ENCODE measurements around the gene PHOX2A.
"Not testable (repeated sequence)": the region's sequence is repeated elsewhere in the genome, so short reads cannot be mapped to it uniquely, and the experiment has no call there.

Gene PHOX2A

GRCh38 chr11:72244060-72244360, at the start of gene PHOX2A:
Gene PHOX2A (minus strand): TSS chr11:72244176. CDS start chr11:72244004, 172 bp downstream.
- no peak for DNase-seq (ENCODE audit: low spot score)

GRCh38 chr11:72293391-72293790, 49.4 kb upstream of the PHOX2A start:
- no peak for DNase-seq (ENCODE audit: low spot score)

GRCh38 chr11:72292106-72292785, 48.3 kb upstream of the PHOX2A start:
- no peak for DNase-seq (ENCODE audit: low spot score)

GRCh38 chr11:72290741-72291140, 46.8 kb upstream of the PHOX2A start:
- DNase-seq (ENCODE audit: low spot score), result not testable (repeated sequence)

- DNase-seq (ENCODE audit: low spot score), result no peak
Measured at GRCh38 chr11:72287293-72287692, 43.3 kb upstream of the PHOX2A start.

- no peak for DNase-seq (ENCODE audit: low spot score)
Measured at GRCh38 chr11:72283947-72284346, 40.0 kb upstream of the PHOX2A start.

- DNase-seq (ENCODE audit: low spot score), result no peak
Measured at GRCh38 chr11:72280726-72281315, 36.8 kb upstream of the PHOX2A start.

- DNase-seq (ENCODE audit: low spot score), result no peak
Measured at GRCh38 chr11:72280037-72280436, 36.1 kb upstream of the PHOX2A start.

- no peak for DNase-seq (ENCODE audit: low spot score)
Measured at GRCh38 chr11:72278905-72279304, 34.9 kb upstream of the PHOX2A start.

GRCh38 chr11:72274435-72274834, 30.5 kb upstream of the PHOX2A start:
- no peak for DNase-seq (ENCODE audit: low spot score)

GRCh38 chr11:72271980-72272379, 28.0 kb upstream of the PHOX2A start:
- no peak for DNase-seq (ENCODE audit: low spot score)

- no peak for DNase-seq (ENCODE audit: low spot score)
Measured at GRCh38 chr11:72267956-72268617, 24.1 kb upstream of the PHOX2A start.

GRCh38 chr11:72266960-72267359, 23.0 kb upstream of the PHOX2A start:
- DNase-seq (ENCODE audit: low spot score), result not testable (repeated sequence)

GRCh38 chr11:72265951-72266350, 22.0 kb upstream of the PHOX2A start:
- DNase-seq (ENCODE audit: low spot score), result no peak

GRCh38 chr11:72263361-72263760, 19.4 kb upstream of the PHOX2A start:
- no peak for DNase-seq (ENCODE audit: low spot score)

- DNase-seq (ENCODE audit: low spot score), result no peak
Measured at GRCh38 chr11:72260574-72260973, 16.6 kb upstream of the PHOX2A start.

- no peak for DNase-seq (ENCODE audit: low spot score)
Measured at GRCh38 chr11:72259490-72259889, 15.5 kb upstream of the PHOX2A start.

GRCh38 chr11:72257570-72257969, 13.6 kb upstream of the PHOX2A start:
- no peak for DNase-seq (ENCODE audit: low spot score)

- no peak for DNase-seq (ENCODE audit: low spot score)
Measured at GRCh38 chr11:72254299-72254993, 10.5 kb upstream of the PHOX2A start.

- no peak for DNase-seq (ENCODE audit: low spot score)
Measured at GRCh38 chr11:72253392-72253791, 9.4 kb upstream of the PHOX2A start.

- no peak for DNase-seq (ENCODE audit: low spot score)
Measured at GRCh38 chr11:72251614-72252013, 7.6 kb upstream of the PHOX2A start.

- no peak for DNase-seq (ENCODE audit: low spot score)
Measured at GRCh38 chr11:72250661-72251464, 6.9 kb upstream of the PHOX2A start.

Data from globus pallidus (tissue), 1 donor.